Neural cell (in vitro differentiated cells): ENCODE results near the gene PCED1B. TPM values are rescaled to one million over a fixed set of nuclear protein-coding genes. Genes with fewer than 3 reads are reported as not detected.

Experiments used
- H2AFZ ChIP-seq: fragments of 200-600, 300-800 bp; sonication (generic), shearing (Covaris generic); 2 replicates; pipeline ENCODE4 v1.6.0; 2014; ENCODE audit warnings: low read depth, mild to moderate bottlenecking, antibody characterized with exemption, low read length, moderate library complexity
- H3F3A ChIP-seq: fragments of 200-600 bp; shearing (Covaris generic); 2 replicates; pipeline ENCODE4 v1.6.1; 2016; ENCODE audit warnings: mild to moderate bottlenecking, moderate library complexity, mixed read lengths, antibody characterized with exemption, low read length; ENCODE audit not compliant: insufficient read depth, poor library complexity, severe bottlenecking
- H3K27ac ChIP-seq: fragments of 200-600, 300-800 bp; sonication (generic), shearing (Covaris generic); 2 replicates; pipeline ENCODE4 v1.5.1; 2014; ENCODE audit warnings: mild to moderate bottlenecking, low read length, moderate library complexity
- H3K27me3 ChIP-seq: fragments of 300-800, 200-600 bp; sonication (generic), shearing (Covaris generic); 2 replicates; pipeline ENCODE4 v1.6.0; 2014; ENCODE audit warnings: mild to moderate bottlenecking, low read depth, low read length, moderate library complexity; ENCODE audit not compliant: insufficient read depth
- H3K36me3 ChIP-seq: fragments of 300-800, 200-600 bp; sonication (generic), shearing (Covaris generic); 2 replicates; pipeline ENCODE4 v1.5.1; 2014; ENCODE audit warnings: mild to moderate bottlenecking, antibody characterized with exemption, low read length, moderate library complexity; ENCODE audit not compliant: insufficient read depth
- H3K4me2 ChIP-seq: fragments of 300-800, 200-600 bp; sonication (generic), shearing (Covaris generic); 2 replicates; pipeline ENCODE4 v1.6.0; 2014; ENCODE audit warnings: mild to moderate bottlenecking, low read length
- H3K4me3 ChIP-seq: fragments of 300-800, 200-600 bp; sonication (generic), shearing (Covaris generic); 2 replicates; pipeline ENCODE4 v1.5.1; 2014; ENCODE audit warnings: mild to moderate bottlenecking, low read length, moderate library complexity
- H3K79me2 ChIP-seq: fragments of 200-600 bp; shearing (Covaris generic); replicated peaks from 2 replicates; pipeline ENCODE4 v1.6.0; 2014; ENCODE audit warnings: mild to moderate bottlenecking, low read length, moderate library complexity; ENCODE audit not compliant: insufficient read depth
- H3K9ac ChIP-seq: fragments of 300-800, 200-600 bp; sonication (generic), shearing (Covaris generic); 2 replicates; pipeline ENCODE4 v1.6.1; 2016; ENCODE audit warnings: mild to moderate bottlenecking, low read length, mixed read lengths
- H3K9me2 ChIP-seq: fragments of 200-600 bp; shearing (Covaris generic); 2 replicates; pipeline ENCODE4 v1.6.1; 2016; ENCODE audit warnings: mild to moderate bottlenecking, low read length, mixed read lengths; ENCODE audit not compliant: insufficient read depth
- H3K9me3 ChIP-seq: fragments of 200-600, 300-800 bp; sonication (generic), shearing (Covaris generic); 2 replicates; pipeline ENCODE4 v1.6.1; 2016; ENCODE audit warnings: mild to moderate bottlenecking, mixed run types, low read length, moderate library complexity, mixed read lengths
- H4K20me1 ChIP-seq: fragments of 200-600 bp; shearing (Covaris generic); 2 replicates; pipeline ENCODE4 v1.6.1; 2016; ENCODE audit warnings: mild to moderate bottlenecking, mixed run types; ENCODE audit not compliant: insufficient read depth
- EP300 ChIP-seq: fragments of 450-650 bp; conservative IDR thresholded peaks from 2 replicates; pipeline ENCODE4 v1.6.1; 2014; ENCODE audit warnings: antibody characterized with exemption, mild to moderate bottlenecking, moderate library complexity; ENCODE audit not compliant: poor library complexity, severe bottlenecking
- EZH2 ChIP-seq: fragments of 200-600, 300-800 bp; shearing (Covaris generic), sonication (generic); IDR thresholded peaks from 2 replicates; pipeline ENCODE4 v1.6.1; 2014; ENCODE audit warnings: antibody characterized with exemption, low read length, borderline replicate concordance, mild to moderate bottlenecking; ENCODE audit not compliant: insufficient read depth, poor library complexity, severe bottlenecking
- MXI1 ChIP-seq: fragments of 450-650 bp; conservative IDR thresholded peaks from 2 replicates; pipeline ENCODE4 v1.6.1; 2014; ENCODE audit warnings: antibody characterized with exemption, mild to moderate bottlenecking; ENCODE audit not compliant: poor library complexity, severe bottlenecking
- POLR2AphosphoS5 ChIP-seq: IDR thresholded peaks from 2 replicates; pipeline ENCODE4 v1.6.1; 2012
- RAD21 ChIP-seq: fragments of 450-650 bp; conservative IDR thresholded peaks from 2 replicates; pipeline ENCODE4 v1.6.1; 2014; ENCODE audit warnings: antibody characterized with exemption, mild to moderate bottlenecking, moderate library complexity
- SMC3 ChIP-seq: fragments of 450-650 bp; conservative IDR thresholded peaks from 2 replicates; pipeline ENCODE4 v1.6.1; 2014; ENCODE audit warnings: antibody characterized with exemption, mild to moderate bottlenecking, moderate library complexity; ENCODE audit not compliant: poor library complexity
- TAF1 ChIP-seq: IDR thresholded peaks from 2 replicates; pipeline ENCODE4 v1.6.1; 2012; ENCODE audit warnings: low read depth
- polyA plus RNA-seq: library from polyadenylated mRNA; depleted of rRNA; stranded (reverse); fragments of >200 nt; gene quantifications from 2 replicates; pipeline ENCODE4 v1.2.3, GENCODE V29; 2014
- TF ChIP-seq, protein P1 (sequence below): fragments of 450-650 bp; IDR thresholded peaks from 2 replicates; pipeline ENCODE4 v1.5.1; 2014; ENCODE audit warnings: antibody characterized with exemption, mild to moderate bottlenecking, moderate library complexity; ENCODE audit not compliant: poor library complexity, severe bottlenecking
- TF ChIP-seq, protein P2 (sequence below): IDR thresholded peaks from 2 replicates; pipeline ENCODE4 v1.6.1; 2012; ENCODE audit warnings: borderline replicate concordance

Gene PCED1B
- polyA plus RNA-seq, 1 donor from 2014 or later: not detected

GRCh38 chr12:47091009-47091408, 11.6 kb downstream of the PCED1B start:
- no peaks in the 10 kb centered on the region for H3K9me2 ChIP-seq
- H3F3A ChIP-seq: no peaks in the 10 kb centered on the region
- H3K4me2 ChIP-seq: no peak overlapping the region
- H3K79me2 ChIP-seq: no peaks in the 10 kb centered on the region
- no peaks in the 10 kb centered on the region for H3K36me3 ChIP-seq
- no peaks in the 10 kb centered on the region for H3K9me3 ChIP-seq
- H3K9ac ChIP-seq: no peak overlapping the region
- H3K4me3 ChIP-seq: no peak overlapping the region
- no peaks in the 10 kb centered on the region for H4K20me1 ChIP-seq
- TF ChIP-seq MXI1: no peak
- no peak for TF ChIP-seq EZH2
- TF ChIP-seq EP300: no peak
- TF ChIP-seq, protein P1, sequence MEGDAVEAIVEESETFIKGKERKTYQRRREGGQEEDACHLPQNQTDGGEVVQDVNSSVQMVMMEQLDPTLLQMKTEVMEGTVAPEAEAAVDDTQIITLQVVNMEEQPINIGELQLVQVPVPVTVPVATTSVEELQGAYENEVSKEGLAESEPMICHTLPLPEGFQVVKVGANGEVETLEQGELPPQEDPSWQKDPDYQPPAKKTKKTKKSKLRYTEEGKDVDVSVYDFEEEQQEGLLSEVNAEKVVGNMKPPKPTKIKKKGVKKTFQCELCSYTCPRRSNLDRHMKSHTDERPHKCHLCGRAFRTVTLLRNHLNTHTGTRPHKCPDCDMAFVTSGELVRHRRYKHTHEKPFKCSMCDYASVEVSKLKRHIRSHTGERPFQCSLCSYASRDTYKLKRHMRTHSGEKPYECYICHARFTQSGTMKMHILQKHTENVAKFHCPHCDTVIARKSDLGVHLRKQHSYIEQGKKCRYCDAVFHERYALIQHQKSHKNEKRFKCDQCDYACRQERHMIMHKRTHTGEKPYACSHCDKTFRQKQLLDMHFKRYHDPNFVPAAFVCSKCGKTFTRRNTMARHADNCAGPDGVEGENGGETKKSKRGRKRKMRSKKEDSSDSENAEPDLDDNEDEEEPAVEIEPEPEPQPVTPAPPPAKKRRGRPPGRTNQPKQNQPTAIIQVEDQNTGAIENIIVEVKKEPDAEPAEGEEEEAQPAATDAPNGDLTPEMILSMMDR: no peak
- no peak for TF ChIP-seq SMC3
- no peak for TF ChIP-seq TAF1
- no peak for TF ChIP-seq POLR2AphosphoS5
- no peak for TF ChIP-seq RAD21
- TF ChIP-seq, protein P2, sequence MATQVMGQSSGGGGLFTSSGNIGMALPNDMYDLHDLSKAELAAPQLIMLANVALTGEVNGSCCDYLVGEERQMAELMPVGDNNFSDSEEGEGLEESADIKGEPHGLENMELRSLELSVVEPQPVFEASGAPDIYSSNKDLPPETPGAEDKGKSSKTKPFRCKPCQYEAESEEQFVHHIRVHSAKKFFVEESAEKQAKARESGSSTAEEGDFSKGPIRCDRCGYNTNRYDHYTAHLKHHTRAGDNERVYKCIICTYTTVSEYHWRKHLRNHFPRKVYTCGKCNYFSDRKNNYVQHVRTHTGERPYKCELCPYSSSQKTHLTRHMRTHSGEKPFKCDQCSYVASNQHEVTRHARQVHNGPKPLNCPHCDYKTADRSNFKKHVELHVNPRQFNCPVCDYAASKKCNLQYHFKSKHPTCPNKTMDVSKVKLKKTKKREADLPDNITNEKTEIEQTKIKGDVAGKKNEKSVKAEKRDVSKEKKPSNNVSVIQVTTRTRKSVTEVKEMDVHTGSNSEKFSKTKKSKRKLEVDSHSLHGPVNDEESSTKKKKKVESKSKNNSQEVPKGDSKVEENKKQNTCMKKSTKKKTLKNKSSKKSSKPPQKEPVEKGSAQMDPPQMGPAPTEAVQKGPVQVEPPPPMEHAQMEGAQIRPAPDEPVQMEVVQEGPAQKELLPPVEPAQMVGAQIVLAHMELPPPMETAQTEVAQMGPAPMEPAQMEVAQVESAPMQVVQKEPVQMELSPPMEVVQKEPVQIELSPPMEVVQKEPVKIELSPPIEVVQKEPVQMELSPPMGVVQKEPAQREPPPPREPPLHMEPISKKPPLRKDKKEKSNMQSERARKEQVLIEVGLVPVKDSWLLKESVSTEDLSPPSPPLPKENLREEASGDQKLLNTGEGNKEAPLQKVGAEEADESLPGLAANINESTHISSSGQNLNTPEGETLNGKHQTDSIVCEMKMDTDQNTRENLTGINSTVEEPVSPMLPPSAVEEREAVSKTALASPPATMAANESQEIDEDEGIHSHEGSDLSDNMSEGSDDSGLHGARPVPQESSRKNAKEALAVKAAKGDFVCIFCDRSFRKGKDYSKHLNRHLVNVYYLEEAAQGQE: no peak
- H3K27me3 ChIP-seq: no peaks in the 10 kb centered on the region
- H2AFZ ChIP-seq: no peak overlapping the region
- H3K27ac ChIP-seq: no peak overlapping the region

- Histone ChIP-seq H3K9me3 (no peaks in the 10 kb centered on the region), H4K20me1 (no peaks in the 10 kb centered on the region), H3K27ac (no peak overlapping the region), H3K36me3 (no peaks in the 10 kb centered on the region), H3K4me3 (no peak overlapping the region), H3K4me2 (no peak overlapping the region), H3F3A (no peaks in the 10 kb centered on the region), H3K27me3 (no peaks in the 10 kb centered on the region), H2AFZ (no peak overlapping the region), H3K9me2 (no peaks in the 10 kb centered on the region), H3K79me2 (no peaks in the 10 kb centered on the region), H3K9ac (no peak overlapping the region)
- TF ChIP-seq EP300 (no peak), TAF1 (no peak)
Observed at GRCh38 chr12:47094804-47095203, 15.4 kb downstream of the PCED1B start.
